SH-SY5Y (cell line): ENCODE measurements around the gene FBXO39.

Experiments used
- GATA2 ChIP-seq: IDR thresholded peaks from 2 replicates; pipeline ENCODE4 v1.6.1; 2011; ENCODE audit warnings: mild to moderate bottlenecking, low read depth, low read length
- GATA3 ChIP-seq: IDR thresholded peaks from 2 replicates; pipeline ENCODE4 v1.6.1; 2011; ENCODE audit warnings: low read depth, mild to moderate bottlenecking, low read length, moderate library complexity

The FBXO39 gene

GRCh38 chr17:6780886-6781285, 4.9 kb downstream of the FBXO39 start:
- no peak for TF ChIP-seq GATA3
- no peak for TF ChIP-seq GATA2

GRCh38 chr17:6782244-6782643, 6.2 kb downstream of the FBXO39 start:
- no peak for TF ChIP-seq GATA2
- TF ChIP-seq GATA3: no peak

- TF ChIP-seq GATA2: no peak
- no peak for TF ChIP-seq GATA3
Observed at GRCh38 chr17:6786618-6787017, 10.6 kb downstream of the FBXO39 start.

- TF ChIP-seq GATA2 (no peak), GATA3 (no peak)
Observed at GRCh38 chr17:6787081-6787693, 11.2 kb downstream of the FBXO39 start.

GRCh38 chr17:6789146-6789545, 13.1 kb downstream of the FBXO39 start:
- no peak for TF ChIP-seq GATA3
- TF ChIP-seq GATA2: no peak

- TF ChIP-seq GATA2 (no peak), GATA3 (no peak)
Observed at GRCh38 chr17:6793748-6794493, 17.9 kb downstream of the FBXO39 start.

GRCh38 chr17:6796017-6796886, 20.2 kb downstream of the FBXO39 start:
- TF ChIP-seq GATA2 (no peak), GATA3 (no peak)

- TF ChIP-seq GATA3 (no peak), GATA2 (no peak)
Observed at GRCh38 chr17:6796887-6797490, 21.0 kb downstream of the FBXO39 start.

GRCh38 chr17:6797718-6798351, 21.8 kb downstream of the FBXO39 start:
- no peak for TF ChIP-seq GATA2
- no peak for TF ChIP-seq GATA3

GRCh38 chr17:6799738-6800137, 23.7 kb downstream of the FBXO39 start:
- no peak for TF ChIP-seq GATA2
- TF ChIP-seq GATA3: no peak

- TF ChIP-seq GATA2 (no peak), GATA3 (no peak)
Observed at GRCh38 chr17:6800422-6801027, 24.5 kb downstream of the FBXO39 start.

- TF ChIP-seq GATA2 (no peak), GATA3 (no peak)
Observed at GRCh38 chr17:6811510-6811909, 35.5 kb downstream of the FBXO39 start.

- TF ChIP-seq GATA3 (no peak), GATA2 (no peak)
Observed at GRCh38 chr17:6812295-6812694, 36.3 kb downstream of the FBXO39 start.
